ENCODE measurements around the gene ALOX12. TPM values are rescaled to one million over a fixed set of nuclear protein-coding genes. Genes with fewer than 3 reads are reported as not detected.
"Not testable (repeated sequence)": the region's sequence is repeated elsewhere in the genome, so short reads cannot be mapped to it uniquely, and the experiment has no call there.

Gene ALOX12, protein sequence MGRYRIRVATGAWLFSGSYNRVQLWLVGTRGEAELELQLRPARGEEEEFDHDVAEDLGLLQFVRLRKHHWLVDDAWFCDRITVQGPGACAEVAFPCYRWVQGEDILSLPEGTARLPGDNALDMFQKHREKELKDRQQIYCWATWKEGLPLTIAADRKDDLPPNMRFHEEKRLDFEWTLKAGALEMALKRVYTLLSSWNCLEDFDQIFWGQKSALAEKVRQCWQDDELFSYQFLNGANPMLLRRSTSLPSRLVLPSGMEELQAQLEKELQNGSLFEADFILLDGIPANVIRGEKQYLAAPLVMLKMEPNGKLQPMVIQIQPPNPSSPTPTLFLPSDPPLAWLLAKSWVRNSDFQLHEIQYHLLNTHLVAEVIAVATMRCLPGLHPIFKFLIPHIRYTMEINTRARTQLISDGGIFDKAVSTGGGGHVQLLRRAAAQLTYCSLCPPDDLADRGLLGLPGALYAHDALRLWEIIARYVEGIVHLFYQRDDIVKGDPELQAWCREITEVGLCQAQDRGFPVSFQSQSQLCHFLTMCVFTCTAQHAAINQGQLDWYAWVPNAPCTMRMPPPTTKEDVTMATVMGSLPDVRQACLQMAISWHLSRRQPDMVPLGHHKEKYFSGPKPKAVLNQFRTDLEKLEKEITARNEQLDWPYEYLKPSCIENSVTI
- not detected for total RNA-seq

DNA sequence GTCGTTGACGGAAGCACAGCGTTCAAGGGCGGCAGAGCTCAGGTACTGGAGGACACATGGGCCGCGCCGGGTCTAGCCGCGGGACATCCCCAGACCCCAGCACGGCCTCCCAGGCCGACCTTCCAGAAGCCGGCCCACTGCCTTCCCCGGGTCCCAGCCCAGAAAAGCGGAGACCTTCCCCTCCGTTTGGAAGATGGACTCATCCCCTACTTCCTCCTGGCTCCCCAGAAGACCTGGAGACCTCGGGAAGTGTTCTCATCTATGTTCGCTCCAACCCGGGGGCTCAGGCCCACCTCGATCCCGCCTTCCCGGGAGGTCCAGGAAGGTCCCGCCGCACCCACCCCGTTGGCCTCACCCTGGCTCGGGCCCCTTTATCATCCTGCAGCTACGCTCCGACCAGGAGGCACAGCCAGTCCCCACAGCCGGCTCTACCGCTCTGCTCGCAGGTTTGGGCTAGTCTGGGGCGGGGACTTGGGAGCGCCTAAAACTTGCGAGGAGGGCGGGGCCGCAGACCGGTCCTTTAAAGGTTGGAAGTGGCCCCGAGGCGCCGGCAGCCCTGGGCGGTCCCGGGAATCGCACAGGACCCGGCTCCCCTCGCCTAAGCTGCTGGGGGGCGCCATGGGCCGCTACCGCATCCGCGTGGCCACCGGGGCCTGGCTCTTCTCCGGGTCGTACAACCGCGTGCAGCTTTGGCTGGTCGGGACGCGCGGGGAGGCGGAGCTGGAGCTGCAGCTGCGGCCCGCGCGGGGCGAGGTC is at the start of gene ALOX12:
ALOX12 (plus strand) TSS at position 550 of the 756 bp plus-strand sequence; CDS start at position 619, 69 bp downstream.
- no peak for DNase-seq (ENCODE audit: low spot score)

DNA sequence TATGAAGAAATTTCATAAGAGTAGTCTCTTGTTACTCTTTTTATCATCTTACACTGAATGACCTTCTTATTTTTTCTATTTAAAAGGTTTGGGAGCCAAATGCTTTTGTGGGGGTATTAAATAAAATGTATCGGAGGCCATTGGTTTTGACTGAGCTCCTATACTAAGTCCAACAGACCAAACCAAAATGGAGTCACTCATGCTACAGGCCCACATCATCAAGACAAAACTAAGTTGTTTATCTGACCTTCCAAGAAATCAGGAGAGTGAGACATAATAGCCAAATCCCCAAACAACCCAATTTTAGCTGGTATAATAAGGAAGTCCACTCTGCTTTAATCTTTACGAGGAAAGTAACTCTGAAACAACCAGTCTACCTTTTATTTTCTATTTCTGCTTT is 48.1 kb upstream of the ALOX12 start:
- DNase-seq (ENCODE audit: low spot score): no peak

DNA sequence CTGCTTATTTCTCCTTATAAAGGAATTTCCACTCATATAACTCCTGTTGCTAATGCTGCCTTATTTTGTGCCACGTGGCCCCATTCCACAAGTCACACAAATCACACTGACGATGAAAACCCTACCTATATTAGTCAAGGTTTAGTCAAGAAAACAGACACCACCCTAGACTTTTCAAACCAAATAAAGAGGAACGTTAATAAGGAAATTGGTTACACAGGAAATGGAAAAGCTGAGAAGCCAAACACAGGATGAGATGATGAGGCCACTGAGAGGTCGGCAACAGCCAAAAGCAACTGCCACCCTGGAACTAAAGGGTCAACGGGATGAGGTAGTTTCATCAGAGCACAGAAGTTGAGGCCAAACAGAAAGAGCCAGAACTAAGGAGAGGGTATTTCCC is 47.3 kb upstream of the ALOX12 start:
- DNase-seq (ENCODE audit: low spot score): no peak

DNA sequence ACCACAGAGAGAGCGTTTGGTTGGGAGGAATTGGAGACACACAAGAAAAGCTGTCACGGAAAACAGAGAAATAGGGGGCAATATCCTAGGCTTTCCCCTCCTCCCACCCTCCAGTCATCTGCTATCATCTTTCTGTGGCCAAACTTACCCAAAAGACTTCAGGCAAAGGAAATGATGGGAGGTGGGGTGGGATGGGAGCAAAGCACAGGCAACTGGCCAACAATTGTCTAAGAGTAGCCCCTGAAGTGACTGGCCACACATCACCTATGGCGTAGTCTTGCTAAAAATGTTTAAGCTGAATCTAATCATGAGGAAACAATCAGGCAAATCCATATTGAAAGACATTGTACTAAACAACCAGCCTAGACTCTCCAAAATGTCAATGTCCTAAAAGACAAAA is 46.9 kb upstream of the ALOX12 start:
- no peak for DNase-seq (ENCODE audit: low spot score)

DNA sequence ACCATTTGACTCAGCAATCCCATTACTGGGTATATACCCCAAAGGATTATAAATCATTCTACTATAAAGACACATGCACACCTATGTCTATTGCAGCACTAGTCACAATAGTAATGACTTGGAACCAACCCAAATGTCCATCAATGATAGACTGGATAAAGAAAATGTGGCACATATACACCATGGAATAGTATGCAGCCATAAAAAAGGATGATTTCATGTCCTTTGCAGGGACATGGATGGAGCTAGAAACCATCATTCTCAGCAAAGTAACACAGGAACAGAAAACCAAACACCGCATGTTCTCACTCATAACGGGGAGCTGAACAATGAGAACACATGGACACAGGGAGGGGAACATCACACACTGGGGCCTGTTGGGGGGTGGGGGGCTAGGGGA is 44.9 kb upstream of the ALOX12 start:
- DNase-seq (ENCODE audit: low spot score): not testable (repeated sequence)

DNA sequence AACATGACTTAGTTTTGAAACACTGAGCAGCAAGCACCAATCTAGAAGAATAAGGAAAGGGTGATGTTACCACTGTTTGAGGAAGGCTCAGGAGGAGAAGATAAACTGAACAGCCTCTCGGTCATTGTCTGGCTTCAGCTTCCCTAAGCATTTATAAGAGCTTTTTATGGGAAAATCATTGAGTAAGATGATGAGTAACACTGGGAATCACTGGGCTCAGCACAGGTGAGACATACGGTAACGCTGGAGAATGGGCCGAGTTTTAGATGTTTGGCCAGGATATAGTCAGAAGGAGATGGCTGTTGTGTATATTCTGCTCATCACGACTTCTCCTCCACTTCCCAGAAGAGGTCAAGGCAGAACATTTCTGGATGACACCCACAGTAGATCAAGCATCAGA is 42.2 kb upstream of the ALOX12 start:
- no peak for DNase-seq (ENCODE audit: low spot score)

DNA sequence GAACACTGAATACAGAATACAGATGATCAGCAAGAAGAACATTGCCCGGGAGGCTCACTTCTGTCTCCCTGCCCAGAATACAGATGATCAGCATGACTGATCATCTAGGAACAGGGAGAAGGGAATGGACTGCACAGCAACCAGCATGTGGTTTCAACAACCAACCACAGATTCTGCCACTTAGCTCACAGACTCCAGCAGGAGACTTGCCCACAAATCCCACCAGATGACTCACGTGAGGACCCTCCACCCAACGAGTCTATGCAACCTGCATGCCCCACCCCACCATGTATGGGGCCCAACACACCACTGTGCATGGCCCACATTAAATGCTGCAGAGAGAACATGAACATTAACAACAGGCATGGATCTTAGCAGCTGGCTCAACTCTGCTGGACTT is 36.1 kb upstream of the ALOX12 start:
- DNase-seq (ENCODE audit: low spot score): no peak

DNA sequence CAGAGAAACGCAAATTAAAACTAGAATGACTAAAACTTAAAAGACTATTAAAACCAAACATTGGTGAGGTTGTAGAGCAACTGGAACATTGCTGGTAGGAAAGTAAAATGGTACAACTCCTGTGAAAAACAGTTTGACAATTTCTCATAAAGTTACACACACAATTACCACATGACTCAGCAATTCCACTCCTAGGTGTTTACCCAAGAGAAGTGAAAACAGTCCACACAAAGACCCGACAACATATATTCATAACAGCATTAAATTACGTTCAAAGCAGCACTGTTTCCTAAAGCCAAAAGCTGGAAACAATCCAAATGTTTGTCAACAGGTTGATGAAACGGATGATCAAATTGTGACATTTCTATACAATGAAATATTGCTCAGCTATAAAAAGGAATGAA is 26.5 kb upstream of the ALOX12 start:
- no peak for DNase-seq (ENCODE audit: low spot score)

DNA sequence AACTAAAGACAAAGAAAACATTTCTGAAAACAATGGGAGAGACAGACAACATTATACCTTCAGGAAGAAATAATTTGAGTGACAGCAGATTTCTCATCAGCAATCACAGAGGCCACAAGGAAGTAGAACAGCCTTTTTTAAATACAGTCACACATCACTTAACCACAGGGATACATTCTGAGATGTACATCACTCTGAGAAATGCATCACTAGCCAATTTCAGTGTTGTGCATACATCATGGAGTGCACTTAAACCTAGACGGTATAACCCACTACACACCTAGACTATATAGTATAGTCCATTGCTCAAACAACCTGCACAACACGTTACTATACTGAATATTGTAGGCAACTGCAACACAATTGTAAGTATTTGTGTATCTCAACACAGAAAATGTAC is 24.9 kb upstream of the ALOX12 start:
- no peak for DNase-seq (ENCODE audit: low spot score)

DNA sequence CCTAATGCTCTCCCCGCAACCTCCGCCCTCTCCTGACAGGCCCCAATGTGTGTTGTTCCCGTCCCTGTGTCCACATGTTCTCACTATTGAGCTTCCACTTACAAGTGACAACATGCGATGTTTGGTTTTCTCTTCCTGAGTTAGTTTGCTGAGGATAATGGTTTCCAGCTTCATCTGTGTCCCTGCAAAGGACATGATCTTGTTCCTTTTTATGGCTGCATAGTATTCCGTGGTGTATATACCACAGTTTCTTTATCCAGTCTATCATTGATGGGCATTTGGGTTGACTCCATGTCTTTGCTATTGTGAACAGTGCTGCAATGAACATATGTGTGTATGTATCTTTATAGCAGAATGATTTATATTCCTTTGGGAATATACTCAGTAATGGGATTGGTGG is 16.4 kb upstream of the ALOX12 start:
- not testable (repeated sequence) for DNase-seq (ENCODE audit: low spot score)

DNA sequence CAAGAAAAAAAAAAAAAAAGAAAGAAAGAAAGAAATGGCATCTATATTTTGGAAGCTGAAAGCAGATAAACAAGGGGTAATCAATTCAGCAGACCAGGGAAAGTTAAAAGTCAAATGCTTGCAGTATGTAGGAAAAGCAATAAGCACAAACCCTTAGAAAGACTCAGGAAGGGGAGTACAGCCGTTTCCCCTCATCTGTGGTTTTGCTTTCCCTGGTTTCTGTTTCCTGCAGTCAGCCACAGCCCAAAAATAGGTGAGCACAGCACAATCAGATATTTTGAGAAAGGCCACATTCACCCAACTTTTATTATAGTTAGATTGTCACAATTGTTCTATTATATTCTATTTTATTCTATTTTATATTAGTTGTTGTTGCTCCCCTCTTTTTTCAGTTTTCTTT is 14.4 kb upstream of the ALOX12 start:
- no peak for DNase-seq (ENCODE audit: low spot score)

DNA sequence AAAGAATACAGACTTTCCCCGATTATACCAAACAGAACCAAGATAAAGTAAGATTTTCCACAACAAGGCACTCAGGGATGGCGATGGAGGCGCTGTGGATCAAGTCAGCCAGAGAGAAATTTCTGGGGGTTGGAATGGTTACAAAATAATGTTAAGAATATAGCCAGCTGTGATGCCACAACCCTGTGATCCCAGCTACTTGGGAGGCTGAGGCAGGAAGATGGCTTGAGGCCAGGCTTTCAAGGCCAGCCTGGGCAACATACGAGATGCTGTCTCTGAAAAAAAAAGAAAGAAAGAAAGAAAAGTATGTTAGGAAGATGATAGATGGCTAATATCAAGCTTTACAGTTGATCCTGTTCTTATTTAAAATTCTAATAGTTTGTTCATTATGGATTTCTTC is 10.6 kb upstream of the ALOX12 start:
- DNase-seq (ENCODE audit: low spot score): no peak

DNA sequence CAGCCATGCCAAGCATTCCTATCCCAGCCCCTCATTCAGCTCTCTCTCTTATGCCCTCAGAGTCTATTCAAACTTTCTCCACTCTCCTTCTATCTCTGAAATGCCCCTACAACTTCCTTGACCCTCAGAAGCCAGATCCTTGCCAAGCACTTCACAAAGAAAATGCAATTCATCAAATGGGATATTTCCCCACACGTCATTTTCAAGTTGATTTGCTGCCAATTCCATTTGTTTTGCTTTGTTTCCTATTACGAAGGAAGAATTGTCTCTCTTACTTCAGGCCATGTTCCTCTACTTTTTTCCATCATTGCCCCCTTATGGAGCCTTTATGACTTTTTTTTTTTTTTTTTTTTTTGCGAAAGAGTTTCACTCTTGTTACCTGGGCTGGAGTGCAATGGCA is 9.2 kb upstream of the ALOX12 start:
- DNase-seq (ENCODE audit: low spot score): no peak

DNA sequence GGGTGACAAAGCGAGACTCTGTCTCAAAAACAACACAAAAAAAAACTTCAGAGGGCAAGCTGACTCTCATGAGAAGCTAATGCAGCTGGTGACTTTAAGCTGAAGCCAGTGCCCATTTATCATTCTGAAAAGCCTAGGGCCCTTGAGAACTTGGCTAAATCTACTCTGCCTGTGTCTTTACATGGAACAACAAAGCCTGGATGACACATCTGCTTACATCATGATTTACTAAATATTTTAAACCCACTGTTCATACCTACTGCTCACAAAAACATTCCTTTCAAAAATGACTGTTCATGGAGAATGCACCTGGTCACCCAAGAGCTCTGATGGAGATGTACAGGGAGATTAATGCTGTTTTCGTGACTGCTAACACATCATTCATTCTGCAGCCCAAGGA is 6.1 kb upstream of the ALOX12 start:
- no peak for DNase-seq (ENCODE audit: low spot score)

DNA sequence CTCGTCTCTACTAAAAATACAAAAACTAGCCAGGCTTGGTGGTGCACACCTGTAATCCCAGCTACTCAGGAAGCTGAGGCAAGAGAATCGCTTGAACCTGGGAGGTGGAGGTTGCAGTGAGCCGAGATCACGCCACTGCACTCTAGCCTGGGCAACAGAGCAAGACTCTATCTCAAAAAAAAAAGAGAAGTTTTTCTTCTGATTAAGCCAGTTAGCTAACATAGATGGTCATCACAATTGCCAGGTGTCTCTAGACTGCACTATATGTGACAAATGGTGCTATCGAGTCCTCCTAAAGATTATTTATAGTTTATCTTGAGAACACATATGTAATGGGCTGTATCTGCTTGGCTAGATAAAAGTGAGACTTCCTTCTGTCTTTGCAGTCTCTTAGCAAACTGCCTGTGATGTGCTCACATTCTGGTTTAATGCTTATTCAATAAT is 2.2 kb upstream of the ALOX12 start:
- DNase-seq (ENCODE audit: low spot score): not testable (repeated sequence)

DNA sequence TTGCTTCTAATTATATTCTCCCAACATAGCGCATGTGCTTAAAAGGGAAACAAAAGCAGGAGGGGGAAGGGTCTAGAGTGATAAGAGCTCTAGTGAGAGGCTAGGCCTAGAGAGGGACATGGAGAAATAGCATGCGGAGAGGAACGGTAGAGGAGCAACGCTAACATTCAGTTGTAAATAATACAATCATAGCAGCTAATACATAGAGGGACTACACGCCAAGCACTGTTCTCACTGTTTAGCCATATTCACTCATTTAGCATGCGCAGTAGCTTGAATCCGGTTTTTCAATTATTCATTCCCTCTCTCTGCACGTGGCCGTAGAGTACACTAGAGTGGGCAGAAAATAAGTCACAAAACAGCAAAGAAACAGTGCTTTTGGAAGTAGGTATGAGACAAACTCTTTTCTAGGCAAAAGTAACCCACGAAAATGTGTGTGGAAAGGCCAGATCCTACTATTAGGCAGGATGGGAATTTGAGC is 1.7 kb upstream of the ALOX12 start:
- DNase-seq (ENCODE audit: low spot score): no peak

DNA sequence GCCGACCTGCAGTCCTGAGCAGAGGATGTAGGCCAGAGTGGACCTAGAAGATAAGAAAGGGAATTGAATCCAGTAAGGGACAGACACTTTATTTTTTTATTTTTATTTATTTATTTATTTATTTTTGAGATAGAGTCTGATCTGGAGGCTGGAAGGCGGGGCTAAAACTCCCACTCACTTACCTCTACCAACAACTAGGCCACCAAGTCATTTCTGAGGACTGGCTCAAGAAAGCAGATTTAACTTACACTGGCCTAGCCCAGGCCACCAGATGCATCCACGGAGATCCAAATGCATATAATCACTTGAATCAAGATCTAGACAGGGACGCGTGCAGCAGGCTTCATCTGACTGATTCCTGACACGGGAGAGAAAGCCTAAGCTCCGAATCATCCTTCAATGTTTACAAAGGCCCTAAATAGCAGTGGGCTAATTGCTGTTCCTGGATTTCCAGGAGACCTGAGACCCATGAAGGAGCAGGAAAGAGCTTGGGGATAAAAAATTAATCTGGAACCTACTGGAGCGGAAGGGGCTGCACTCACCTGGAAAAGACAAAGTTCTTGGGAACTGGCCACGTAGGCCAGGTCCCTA is 1.1 kb upstream of the ALOX12 start:
- no peak for DNase-seq (ENCODE audit: low spot score)

DNA sequence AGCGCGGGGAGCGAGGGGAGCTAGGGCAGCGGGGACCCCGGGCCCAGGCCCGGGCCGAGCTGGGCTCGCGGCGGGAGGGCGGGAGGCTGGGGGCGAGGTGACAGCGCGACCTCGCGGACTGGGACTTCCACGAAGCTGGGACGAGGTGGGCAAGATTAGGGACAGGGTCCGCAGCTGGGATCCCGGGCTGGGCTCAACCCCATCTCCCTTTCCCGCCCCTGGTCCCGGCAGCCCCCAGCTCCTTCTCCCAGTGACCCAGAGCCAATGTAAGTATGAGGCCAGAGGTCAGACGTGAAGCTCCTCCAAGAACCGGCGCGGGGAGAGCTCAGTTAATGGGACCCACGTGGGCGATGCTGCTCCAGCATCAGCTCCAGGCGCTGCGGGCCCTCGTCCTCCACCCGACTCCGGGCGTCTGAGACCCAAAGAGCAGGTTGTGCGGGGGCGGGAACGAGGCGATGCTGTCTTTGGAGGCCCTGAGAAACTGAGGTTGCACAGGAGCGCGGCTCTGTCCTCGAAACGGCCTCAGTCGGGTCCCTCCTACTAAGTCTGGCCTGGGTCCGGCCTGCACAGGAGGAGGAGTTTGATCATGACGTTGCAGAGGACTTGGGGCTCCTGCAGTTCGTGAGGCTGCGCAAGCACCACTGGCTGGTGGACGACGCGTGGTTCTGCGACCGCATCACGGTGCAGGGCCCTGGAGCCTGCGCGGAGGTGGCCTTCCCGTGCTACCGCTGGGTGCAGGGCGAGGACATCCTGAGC is 585 bp downstream of the ALOX12 start:
- DNase-seq (ENCODE audit: low spot score): no peak

DNA sequence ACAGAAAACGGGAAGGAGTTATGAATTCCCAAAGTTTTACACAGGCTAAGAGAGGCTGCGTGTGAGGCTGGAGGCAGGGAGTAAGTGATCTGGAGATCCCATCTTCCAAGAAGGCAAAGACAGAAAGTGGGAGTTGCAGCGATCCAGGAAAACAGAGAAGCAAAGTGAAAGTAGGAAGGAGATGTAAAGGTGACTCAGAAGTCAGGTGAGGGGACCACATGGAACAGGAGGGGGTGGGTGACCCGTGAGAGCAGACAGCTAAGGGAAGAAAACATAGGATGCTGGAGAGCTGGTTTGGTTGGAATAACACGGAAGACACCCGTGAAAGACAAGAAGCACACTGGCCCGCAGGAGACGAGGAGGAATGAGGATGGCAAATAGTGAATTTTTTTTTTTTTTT is 1.3 kb downstream of the ALOX12 start:
- no peak for DNase-seq (ENCODE audit: low spot score)

DNA sequence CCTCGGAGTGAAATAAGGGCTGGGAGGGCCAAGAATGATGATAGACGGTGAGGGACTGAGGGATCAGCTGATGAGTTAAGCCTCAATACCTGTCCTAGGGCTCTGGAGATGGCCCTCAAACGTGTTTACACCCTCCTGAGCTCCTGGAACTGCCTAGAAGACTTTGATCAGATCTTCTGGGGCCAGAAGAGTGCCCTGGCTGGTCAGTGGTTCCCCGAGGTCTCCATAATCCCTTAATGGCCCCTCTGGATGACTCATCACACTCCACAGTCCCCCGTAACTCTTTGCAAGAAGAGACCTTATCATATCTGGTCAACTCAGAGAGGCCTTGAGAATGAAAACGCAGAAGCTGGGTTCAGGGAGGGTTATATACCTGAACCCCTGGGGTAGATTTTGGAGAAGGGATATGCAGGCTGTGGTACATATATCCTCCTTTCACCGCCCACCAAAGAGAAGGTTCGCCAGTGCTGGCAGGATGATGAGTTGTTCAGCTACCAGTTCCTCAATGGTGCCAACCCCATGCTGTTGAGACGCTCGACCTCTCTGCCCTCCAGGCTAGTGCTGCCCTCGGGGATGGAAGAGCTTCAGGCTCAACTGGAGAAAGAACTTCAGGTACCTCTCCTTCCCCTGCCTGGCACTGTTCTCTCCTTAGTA is 3.1 kb downstream of the ALOX12 start:
- DNase-seq (ENCODE audit: low spot score): no peak
